Neural cell (in vitro differentiated cells): ENCODE results near the gene ADGRG1.

ENCODE experiments used
- EP300 ChIP-seq: fragments of 450-650 bp; conservative IDR thresholded peaks from 2 replicates; pipeline ENCODE4 v1.6.1; 2014; ENCODE audit warnings: antibody characterized with exemption, mild to moderate bottlenecking, moderate library complexity; ENCODE audit not compliant: poor library complexity, severe bottlenecking
- EZH2 ChIP-seq: fragments of 200-600, 300-800 bp; shearing (Covaris generic), sonication (generic); IDR thresholded peaks from 2 replicates; pipeline ENCODE4 v1.6.1; 2014; ENCODE audit warnings: antibody characterized with exemption, low read length, borderline replicate concordance, mild to moderate bottlenecking; ENCODE audit not compliant: insufficient read depth, poor library complexity, severe bottlenecking
- MXI1 ChIP-seq: fragments of 450-650 bp; conservative IDR thresholded peaks from 2 replicates; pipeline ENCODE4 v1.6.1; 2014; ENCODE audit warnings: antibody characterized with exemption, mild to moderate bottlenecking; ENCODE audit not compliant: poor library complexity, severe bottlenecking
- POLR2AphosphoS5 ChIP-seq: IDR thresholded peaks from 2 replicates; pipeline ENCODE4 v1.6.1; 2012
- RAD21 ChIP-seq: fragments of 450-650 bp; conservative IDR thresholded peaks from 2 replicates; pipeline ENCODE4 v1.6.1; 2014; ENCODE audit warnings: antibody characterized with exemption, mild to moderate bottlenecking, moderate library complexity
- TAF1 ChIP-seq: IDR thresholded peaks from 2 replicates; pipeline ENCODE4 v1.6.1; 2012; ENCODE audit warnings: low read depth
- TF ChIP-seq, protein P1 (sequence below): fragments of 450-650 bp; IDR thresholded peaks from 2 replicates; pipeline ENCODE4 v1.5.1; 2014; ENCODE audit warnings: antibody characterized with exemption, mild to moderate bottlenecking, moderate library complexity; ENCODE audit not compliant: poor library complexity, severe bottlenecking
- TF ChIP-seq, protein P2 (sequence below): IDR thresholded peaks from 2 replicates; pipeline ENCODE4 v1.6.1; 2012; ENCODE audit warnings: borderline replicate concordance

DNA sequence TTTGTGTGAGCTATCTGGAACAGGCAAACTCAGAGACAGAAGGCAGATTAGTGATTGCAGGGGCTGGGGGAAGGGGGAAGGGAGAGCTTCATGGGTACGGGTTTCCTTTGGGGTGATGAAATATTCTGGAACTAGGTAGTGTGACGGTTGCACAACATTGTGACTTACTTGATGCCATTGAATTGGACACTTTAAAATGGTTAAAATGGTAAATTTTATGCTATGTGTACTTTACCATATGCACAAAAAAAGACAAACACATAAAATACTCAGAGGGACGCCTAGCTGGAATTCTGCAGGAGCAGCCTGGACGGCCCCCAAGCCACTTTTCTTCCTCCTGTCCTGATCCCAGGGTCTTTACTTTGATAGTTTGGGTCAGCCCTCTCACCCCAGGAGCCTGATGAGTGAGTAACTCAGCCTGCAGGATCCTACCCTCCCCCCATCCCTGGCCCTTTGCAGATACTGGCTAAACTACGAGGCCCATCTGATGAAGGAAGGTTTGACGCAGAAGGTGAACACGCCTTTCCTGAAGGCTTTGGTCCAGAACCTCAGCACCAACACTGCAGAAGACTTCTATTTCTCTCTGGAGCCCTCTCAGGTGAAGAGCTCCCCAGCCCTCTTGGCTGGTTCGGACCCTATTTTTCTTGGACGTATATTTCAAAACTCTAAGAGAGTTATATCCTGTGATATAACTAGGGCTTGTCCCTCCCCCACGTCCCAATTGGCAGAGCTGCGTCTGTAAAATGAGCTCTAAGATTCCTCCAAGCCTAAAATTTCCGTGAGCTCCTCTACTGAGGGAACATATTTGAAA is 47.5 kb downstream of the ADGRG1 start:
- no peak for TF ChIP-seq POLR2AphosphoS5
- TF ChIP-seq, protein P1, sequence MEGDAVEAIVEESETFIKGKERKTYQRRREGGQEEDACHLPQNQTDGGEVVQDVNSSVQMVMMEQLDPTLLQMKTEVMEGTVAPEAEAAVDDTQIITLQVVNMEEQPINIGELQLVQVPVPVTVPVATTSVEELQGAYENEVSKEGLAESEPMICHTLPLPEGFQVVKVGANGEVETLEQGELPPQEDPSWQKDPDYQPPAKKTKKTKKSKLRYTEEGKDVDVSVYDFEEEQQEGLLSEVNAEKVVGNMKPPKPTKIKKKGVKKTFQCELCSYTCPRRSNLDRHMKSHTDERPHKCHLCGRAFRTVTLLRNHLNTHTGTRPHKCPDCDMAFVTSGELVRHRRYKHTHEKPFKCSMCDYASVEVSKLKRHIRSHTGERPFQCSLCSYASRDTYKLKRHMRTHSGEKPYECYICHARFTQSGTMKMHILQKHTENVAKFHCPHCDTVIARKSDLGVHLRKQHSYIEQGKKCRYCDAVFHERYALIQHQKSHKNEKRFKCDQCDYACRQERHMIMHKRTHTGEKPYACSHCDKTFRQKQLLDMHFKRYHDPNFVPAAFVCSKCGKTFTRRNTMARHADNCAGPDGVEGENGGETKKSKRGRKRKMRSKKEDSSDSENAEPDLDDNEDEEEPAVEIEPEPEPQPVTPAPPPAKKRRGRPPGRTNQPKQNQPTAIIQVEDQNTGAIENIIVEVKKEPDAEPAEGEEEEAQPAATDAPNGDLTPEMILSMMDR = no peak
- TF ChIP-seq EP300 = no peak
- no peak for TF ChIP-seq RAD21
- TF ChIP-seq EZH2 = no peak
- TF ChIP-seq, protein P2, sequence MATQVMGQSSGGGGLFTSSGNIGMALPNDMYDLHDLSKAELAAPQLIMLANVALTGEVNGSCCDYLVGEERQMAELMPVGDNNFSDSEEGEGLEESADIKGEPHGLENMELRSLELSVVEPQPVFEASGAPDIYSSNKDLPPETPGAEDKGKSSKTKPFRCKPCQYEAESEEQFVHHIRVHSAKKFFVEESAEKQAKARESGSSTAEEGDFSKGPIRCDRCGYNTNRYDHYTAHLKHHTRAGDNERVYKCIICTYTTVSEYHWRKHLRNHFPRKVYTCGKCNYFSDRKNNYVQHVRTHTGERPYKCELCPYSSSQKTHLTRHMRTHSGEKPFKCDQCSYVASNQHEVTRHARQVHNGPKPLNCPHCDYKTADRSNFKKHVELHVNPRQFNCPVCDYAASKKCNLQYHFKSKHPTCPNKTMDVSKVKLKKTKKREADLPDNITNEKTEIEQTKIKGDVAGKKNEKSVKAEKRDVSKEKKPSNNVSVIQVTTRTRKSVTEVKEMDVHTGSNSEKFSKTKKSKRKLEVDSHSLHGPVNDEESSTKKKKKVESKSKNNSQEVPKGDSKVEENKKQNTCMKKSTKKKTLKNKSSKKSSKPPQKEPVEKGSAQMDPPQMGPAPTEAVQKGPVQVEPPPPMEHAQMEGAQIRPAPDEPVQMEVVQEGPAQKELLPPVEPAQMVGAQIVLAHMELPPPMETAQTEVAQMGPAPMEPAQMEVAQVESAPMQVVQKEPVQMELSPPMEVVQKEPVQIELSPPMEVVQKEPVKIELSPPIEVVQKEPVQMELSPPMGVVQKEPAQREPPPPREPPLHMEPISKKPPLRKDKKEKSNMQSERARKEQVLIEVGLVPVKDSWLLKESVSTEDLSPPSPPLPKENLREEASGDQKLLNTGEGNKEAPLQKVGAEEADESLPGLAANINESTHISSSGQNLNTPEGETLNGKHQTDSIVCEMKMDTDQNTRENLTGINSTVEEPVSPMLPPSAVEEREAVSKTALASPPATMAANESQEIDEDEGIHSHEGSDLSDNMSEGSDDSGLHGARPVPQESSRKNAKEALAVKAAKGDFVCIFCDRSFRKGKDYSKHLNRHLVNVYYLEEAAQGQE = no peak
- TF ChIP-seq MXI1 = no peak
- no peak for TF ChIP-seq TAF1
